ENCODE data around the gene AK8.
A peak's percentile ranks its signal among the peaks of the same experiment; 100 is the strongest.
"Not testable (repeated sequence)": the region's sequence is repeated elsewhere in the genome, so short reads cannot be mapped to it uniquely, and the experiment has no call there.

Gene AK8

DNA sequence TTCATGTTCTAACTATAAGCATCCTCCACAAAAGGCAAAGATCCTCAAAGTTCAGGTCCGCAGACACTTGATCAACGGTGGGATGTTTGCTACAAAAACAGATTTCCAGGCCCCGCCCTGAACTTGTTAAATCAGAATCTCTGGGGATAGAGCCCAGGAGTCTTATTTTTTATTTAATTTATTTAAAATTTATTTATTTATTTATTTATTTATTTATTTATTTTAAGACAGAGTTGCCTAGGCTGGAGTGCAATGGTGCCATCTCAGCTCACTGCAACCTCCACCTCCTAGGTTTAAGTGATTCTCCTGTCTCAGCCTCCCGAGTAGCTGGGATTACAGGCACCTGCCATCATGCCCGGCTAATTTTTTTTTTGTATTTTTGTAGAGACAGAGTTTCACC is 166.9 kb downstream of the AK8 start:
- DNase-seq, result not testable (repeated sequence)

DNA sequence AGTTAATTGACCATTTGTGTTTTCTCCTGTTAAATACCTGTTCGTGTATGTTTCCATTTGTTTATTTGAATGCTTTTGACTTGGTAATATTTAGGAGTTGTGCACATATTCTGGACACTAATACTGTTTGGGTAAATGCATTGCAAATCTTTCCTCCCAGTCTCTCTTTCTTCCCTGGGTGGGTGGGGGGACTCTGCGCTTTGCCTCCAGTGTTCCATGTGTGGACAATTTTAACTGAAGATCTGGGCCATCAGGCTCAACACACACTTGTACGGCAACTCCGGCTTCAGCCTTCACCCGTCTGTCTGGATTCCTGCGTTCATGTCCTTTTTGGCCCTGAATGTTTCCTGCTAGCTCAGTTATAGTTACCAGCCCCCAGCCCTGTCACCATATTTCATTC is 167.8 kb downstream of the AK8 start:
- DNase-seq, result no peak

DNA sequence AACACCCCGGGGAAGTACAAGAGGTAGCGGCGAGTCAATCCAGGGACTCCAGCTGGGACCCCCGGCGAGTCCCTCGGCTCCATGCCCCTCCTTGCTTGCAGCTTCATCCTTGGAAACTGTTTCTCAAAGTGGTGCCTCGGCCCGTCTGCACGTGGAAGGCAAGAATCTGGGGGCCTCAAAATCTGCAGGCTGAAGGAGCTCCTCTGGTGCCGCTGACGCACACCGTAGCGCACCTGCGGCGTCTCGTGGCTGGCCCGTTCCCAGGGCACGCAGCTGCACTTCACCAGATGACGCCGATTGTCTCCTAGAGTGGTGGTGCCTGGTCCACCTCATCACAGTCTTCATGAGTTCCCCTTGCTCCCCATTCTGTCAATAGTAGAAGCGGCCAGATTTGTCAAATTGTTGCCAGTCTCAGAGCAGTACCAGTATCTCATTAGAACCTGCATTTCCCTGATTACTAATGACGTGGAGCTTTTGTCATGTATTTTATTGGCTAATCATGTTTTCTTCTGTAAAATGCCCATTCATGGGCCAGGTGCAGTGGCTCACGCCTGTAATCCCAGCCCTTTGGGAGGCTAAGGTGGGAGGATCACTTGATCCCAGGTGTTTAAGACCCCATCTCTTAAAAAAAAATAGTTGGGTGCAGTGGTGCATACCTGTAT is 169.2 kb downstream of the AK8 start:
- no peak for DNase-seq

DNA sequence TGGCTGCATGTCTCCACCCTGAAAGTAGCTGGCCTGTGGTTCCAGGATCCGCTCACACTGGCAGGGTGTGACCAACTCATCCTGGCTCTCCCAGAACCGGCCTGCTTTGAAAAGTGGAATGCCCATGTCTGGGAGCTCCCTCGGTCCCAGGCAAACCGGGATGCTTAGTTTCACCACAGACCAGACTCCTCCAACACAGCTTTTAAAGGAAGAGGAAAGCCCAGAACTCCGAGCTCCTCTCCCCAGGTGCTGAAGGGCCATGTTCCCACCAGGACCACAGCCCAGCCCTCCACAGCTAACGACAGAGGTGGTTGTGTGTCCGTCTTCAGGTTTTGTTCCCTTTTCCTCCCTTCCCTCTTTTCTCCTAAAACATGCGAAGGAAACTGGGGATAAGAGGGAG is 169.8 kb downstream of the AK8 start:
- no peak for DNase-seq

DNA sequence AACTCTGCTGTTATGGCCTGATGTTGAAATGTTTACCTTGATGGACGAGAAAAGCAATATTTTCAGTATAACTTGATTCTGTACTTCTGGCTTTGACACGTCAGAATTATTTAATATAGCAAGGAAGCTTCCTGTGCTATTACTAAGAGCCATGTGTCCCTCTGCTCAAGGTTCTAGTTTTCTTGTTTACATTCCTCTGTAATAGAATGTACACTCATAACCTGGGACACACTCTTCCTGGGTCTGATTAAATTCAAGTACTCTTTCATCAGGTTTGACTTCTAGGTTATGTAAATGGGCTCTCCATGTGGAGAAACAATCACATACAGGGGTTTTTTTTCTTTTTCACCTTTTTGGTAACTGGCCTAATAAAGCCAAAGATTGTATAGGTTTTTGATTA is 174.7 kb downstream of the AK8 start:
- no peak for DNase-seq

DNA sequence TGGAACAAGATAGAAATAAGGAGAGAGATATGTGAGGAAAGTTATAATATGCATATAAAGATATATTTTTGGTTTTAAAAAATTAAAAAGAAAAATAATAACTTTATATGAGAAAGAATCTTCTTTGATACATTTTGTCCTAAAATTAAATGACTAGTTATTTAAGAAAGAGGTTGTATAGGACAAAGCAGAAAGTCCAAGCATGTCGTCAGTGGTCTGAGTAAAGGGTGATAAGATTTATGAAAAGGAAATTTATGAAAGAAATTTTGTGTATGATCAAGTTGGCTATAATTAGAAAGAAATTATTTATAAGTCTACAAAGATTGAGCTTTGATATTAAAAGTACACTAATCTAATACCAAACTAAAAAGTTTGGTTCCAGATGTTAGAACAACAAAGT is 175.8 kb downstream of the AK8 start:
- no peak for DNase-seq

DNA sequence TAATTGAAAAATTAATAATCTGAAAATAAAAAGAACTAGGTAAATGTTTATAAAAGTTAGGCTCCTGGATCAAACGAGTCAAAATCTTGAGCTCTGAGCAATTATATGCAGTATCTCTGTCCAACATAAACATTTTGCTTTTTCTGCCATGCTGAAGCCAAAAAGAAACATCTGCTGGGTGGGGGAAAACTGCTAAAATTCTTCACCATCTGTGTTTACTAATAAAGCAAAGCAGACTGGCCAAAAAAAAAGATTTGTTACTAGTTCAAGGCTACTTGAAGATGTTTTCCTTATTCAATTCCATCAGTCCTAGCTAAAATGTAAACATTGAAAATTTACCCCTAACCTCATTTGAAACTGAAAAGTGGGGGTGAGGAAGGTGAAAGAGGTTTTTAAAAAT is 178.1 kb downstream of the AK8 start:
- no peak for DNase-seq

DNA sequence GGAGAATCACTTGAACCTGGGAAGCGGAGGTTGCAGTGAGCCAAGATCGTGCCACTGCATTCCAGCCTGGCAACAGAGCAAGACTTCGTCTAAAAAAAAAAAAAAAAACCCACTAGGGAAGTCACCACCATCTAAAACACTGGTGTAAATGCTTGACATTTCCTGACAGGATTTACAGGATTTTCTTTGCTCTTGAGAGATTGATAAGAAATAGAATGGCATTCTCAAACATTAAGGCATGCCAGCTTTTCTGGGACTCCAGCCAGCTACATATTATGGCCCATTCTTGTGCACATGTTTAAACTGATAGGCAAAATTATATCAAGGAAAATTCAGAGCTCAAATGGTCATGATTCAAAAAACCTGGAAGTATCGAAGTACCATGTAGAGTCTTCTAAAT is 179.1 kb downstream of the AK8 start:
- no peak for DNase-seq

DNA sequence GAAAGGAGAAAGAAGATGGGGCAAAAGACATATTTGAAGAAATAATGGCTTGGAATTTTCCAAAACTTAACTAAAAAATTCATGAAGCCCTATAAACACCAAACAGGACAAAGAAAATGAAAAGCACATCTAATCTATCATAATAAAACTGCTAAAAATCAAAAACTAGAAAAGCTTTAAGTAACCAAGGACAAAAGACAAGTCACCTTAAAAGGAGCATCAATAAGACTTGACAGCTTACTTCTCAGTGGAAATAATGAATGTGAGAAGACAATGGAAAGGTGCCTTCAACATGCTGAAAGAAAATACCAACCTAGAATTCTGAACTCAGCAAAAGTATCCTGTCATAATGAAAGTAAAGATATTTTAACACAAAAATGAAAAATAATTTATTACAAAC is 180.9 kb downstream of the AK8 start:
- DNase-seq, result no peak

DNA sequence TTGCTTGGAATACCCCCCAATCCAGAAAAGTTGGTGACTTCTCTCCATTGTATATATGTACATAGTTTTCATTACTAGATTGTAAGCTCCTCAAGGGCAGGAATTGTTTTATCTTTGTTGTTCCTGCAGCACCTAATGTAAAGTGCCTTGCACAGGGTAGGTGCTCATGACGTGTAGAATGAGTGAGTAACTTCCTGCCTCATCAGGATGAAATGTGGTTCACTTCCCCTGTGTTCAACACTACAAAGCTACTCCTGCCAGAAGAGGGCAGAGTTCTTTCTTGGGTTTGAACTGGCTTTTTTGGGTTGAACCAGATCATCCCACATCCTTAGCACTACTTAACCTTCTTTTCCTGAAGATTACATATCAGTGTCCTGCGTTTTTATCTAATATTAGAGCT is 183.9 kb downstream of the AK8 start:
- no peak for DNase-seq

DNA sequence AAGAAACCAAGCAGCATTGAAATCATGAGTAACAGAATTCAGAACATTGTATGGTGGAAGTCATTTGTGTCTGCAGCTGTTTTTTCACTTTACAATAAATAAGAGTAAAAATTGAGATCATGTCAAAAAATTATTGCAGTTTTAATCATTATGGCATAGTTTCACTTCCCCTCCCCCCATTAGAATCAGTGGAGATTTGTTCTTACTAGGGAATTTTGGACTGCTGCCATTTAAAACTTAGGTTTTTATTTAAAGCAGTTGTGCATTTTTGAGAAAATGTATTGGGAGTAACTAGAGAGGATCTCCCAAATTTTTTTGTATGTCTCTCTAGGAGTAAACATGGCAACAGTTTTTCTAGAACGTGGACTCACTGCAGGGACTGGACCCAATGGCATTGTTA is 187.4 kb downstream of the AK8 start:
- DNase-seq, result no peak

DNA sequence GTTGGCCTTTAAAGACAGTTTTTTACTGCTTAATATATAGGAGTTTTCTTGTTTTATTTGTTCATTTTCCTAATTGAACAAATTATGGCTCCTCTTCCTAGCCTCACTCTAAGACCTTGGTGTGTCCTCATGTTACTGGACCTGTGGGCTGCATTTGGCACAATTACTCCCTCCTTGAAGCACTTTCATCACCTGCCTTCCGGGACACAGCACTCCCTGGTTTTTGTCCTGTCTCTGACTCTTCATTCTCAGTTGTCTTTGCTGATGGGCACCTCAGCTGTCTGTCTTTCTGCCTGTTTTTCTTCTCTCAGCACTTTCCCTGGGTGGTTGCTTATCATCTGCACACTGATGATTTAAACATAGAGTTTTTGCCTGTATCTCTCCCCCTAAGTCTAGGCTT is 194.2 kb downstream of the AK8 start:
- DNase-seq, result no peak

DNA sequence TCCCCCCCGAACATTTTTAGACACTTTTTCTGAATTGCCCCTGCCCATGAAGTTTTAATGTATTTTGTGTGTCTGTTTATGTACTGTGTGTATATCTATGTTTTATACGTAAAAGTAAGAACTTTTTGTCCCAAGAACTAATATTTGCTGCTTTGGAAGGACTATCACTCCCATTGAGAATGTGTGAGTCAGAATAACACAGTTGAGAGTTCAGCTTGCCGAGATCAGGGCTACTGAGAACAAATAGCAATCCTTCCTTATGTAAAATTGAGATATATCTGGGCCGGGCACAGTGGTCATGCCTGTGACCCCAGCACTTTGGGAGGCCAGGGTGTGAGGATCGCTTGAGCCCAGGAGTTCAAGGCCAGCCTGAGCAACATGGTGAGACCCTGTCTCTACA is 196.5 kb downstream of the AK8 start:
- DNase-seq, result no peak

DNA sequence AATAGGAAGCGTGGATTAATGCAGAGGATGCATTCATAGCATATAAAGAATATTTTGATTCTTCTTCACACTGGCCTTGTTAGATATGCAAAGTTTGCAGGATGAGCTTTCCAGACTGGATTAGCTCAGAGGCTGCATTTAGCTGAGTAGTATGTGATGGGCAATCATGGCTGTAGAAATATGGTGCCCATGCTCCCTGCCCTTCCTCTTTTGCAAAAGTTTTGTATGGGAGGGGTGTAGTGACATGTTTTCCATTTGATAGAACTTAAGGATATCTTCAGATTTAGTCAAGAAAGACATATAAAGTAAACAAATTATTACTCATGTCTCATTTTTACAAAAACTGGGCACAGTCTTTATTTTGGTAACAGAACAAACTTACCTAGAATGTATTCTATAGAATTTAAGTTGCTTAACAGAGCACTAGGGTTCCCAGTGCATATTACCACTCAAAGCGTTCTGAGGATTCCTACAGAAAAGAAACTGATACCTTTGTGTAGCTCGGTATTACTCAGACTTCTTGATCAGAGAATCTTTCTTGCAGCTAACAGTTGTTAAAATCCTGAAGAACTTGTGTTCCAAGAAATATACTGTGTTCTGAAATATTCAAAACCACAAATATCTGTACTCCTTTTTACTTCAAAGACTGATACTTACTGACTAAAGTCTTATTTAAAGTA is 198.0 kb downstream of the AK8 start:
- no peak for DNase-seq

DNA sequence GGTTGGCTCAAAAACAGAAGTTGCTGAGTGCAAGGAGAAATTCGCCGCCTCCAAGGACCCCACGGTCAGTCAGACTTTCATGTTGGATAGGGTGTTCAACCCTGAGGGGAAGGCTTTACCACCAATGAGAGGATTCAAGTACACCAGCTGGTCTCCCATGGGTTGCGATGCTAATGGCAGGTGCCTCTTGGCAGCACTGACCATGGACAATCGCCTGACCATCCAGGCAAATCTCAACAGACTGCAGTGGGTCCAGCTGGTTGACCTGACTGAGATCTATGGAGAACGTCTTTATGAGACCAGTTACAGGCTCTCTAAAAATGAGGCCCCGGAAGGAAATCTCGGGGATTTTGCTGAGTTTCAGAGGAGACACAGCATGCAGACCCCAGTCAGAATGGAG is 200.1 kb downstream of the AK8 start:
- DNase-seq, result peak in 1 of 14 donors; percentile 60

Data from C1 segment of cervical spinal cord (tissue), 14 donors.